Endodermal cell (in vitro differentiated cells): ENCODE measurements around the gene UNC119. TPM values are rescaled to one million over a fixed set of nuclear protein-coding genes. Genes with fewer than 3 reads are reported as not detected.

ENCODE experiments used
- DNase-seq: peaks from one replicate; pipeline ENCODE4 v3.0.0-alpha.2; 2017
- H3K27ac ChIP-seq: 2 replicates; pipeline ENCODE4 v1.5.1; 2013; ENCODE audit warnings: mild to moderate bottlenecking, low read depth, low read length, moderate library complexity
- H3K27me3 ChIP-seq: 2 replicates; pipeline ENCODE4 v1.6.1; 2013; ENCODE audit warnings: mild to moderate bottlenecking, low read length, moderate library complexity; ENCODE audit not compliant: insufficient read depth, control insufficient read depth, poor library complexity, severe bottlenecking
- H3K36me3 ChIP-seq: 2 replicates; pipeline ENCODE4 v1.7.0; 2013; ENCODE audit warnings: mild to moderate bottlenecking, low read length, moderate library complexity; ENCODE audit not compliant: control insufficient read depth, insufficient read depth
- H3K4me1 ChIP-seq: one replicate; pipeline ENCODE4 v1.7.0; 2013; ENCODE audit warnings: low read length; ENCODE audit not compliant: control insufficient read depth, insufficient read depth
- H3K4me3 ChIP-seq: 2 replicates; pipeline ENCODE4 v1.5.1; 2013; ENCODE audit warnings: mild to moderate bottlenecking, low read length, moderate library complexity
- H3K9ac ChIP-seq: 2 replicates; pipeline ENCODE4 v1.6.1; 2013; ENCODE audit warnings: mild to moderate bottlenecking, low read length, moderate library complexity; ENCODE audit not compliant: poor library complexity, severe bottlenecking; ENCODE audit errors: extremely low read depth
- H3K9me3 ChIP-seq: 2 replicates; pipeline ENCODE4 v1.6.1; 2013; ENCODE audit warnings: mild to moderate bottlenecking, low read length, moderate library complexity; ENCODE audit not compliant: control insufficient read depth
- H3K27ac Mint-ChIP-seq: 2 replicates; pipeline ENCODE4 v1.8.0; 2020; ENCODE audit warnings: mixed read lengths
- H3K27me3 Mint-ChIP-seq: 2 replicates; pipeline ENCODE4 v1.8.0; 2021; ENCODE audit warnings: mild to moderate bottlenecking, mixed read lengths; ENCODE audit not compliant: insufficient read depth
- H3K36me3 Mint-ChIP-seq: 2 replicates; pipeline ENCODE4 v1.8.0; 2020; ENCODE audit warnings: low read depth, mixed read lengths
- H3K4me1 Mint-ChIP-seq: 2 replicates; pipeline ENCODE4 v1.8.0; 2020; ENCODE audit warnings: mixed read lengths
- H3K4me3 Mint-ChIP-seq: 2 replicates; pipeline ENCODE4 v1.8.0; 2020; ENCODE audit warnings: mild to moderate bottlenecking, moderate library complexity, mixed read lengths
- H3K9me3 Mint-ChIP-seq: 2 replicates; pipeline ENCODE4 v1.8.0; 2020; ENCODE audit warnings: mild to moderate bottlenecking, mixed read lengths
- CTCF ChIP-seq: fragments of 200-600 bp; sonication (generic); conservative IDR thresholded peaks from 2 replicates; pipeline ENCODE4 v1.5.0; 2021; ENCODE audit warnings: antibody characterized with exemption, mild to moderate bottlenecking
- WGBS, 2 experiments: methylation state at CpG; one replicate each; pipeline versions ENCODE4 v1.1.5 to v1.1.7; 2013; ENCODE audit warnings: missing lambda C conversion rate in 2 of 2, mixed read lengths in 1 of 2; ENCODE audit not compliant: insufficient coverage in 1 of 2, insufficient read length in 1 of 2; 5-methylcytosine and 5-hydroxymethylcytosine counted together
- total RNA-seq, 2 donors: library from RNA; stranded (reverse); fragmentation: NEBNext Ultra II Directional in 1 of 2; extraction: Animal tissue kit (Norgen Biotek cat#: 25700) in 1 of 2; gene quantifications; 2 replicates in 1 of 2; 3 replicates in 1 of 2; pipeline ENCODE4 v1.2.1, GENCODE V29; 2021

The UNC119 gene
- total RNA-seq, 2 donors from 2014 or later = 46.7 to 59.0 TPM

GRCh38 chr17:28540231-28540630 is 12.2 kb downstream of the UNC119 start:
- Mint-ChIP-seq H3K4me1 (peaks cover 5% of the 10 kb centered on the region), H3K9me3 (no peaks in the 10 kb centered on the region), H3K27ac (no peak overlapping the region), H3K36me3 (no peaks in the 10 kb centered on the region), H3K27me3 (no peaks in the 10 kb centered on the region), H3K4me3 (no peak overlapping the region)
- Histone ChIP-seq H3K4me3 (no peak overlapping the region), H3K36me3 (no peaks in the 10 kb centered on the region), H3K4me1 (no peaks in the 10 kb centered on the region), H3K9ac (no peak overlapping the region), H3K27me3 (no peaks in the 10 kb centered on the region), H3K27ac (no peak overlapping the region), H3K9me3 (no peaks in the 10 kb centered on the region)
- no peak for TF ChIP-seq CTCF
- whole genome bisulfite sequencing, 2 experiments = 86 to 100% methylated on average over 2 to 3 of the region's 4 CpGs
- no peak for DNase-seq

- Histone ChIP-seq H3K4me1 (no peaks in the 10 kb centered on the region), H3K27ac (no peak overlapping the region), H3K27me3 (no peaks in the 10 kb centered on the region), H3K9ac (no peak overlapping the region), H3K4me3 (no peak overlapping the region), H3K9me3 (no peaks in the 10 kb centered on the region), H3K36me3 (no peaks in the 10 kb centered on the region)
- Mint-ChIP-seq H3K4me1 (no peaks in the 10 kb centered on the region), H3K27me3 (no peaks in the 10 kb centered on the region), H3K27ac (no peak overlapping the region), H3K36me3 (no peaks in the 10 kb centered on the region), H3K9me3 (no peaks in the 10 kb centered on the region), H3K4me3 (no peak overlapping the region)
- WGBS, 2 experiments = 92 to 95% methylated on average over 14 of the region's 14 CpGs
- TF ChIP-seq CTCF = no peak
- DNase-seq = no peak
Observed at GRCh38 chr17:28538296-28538895, 14.0 kb downstream of the UNC119 start.

- Mint-ChIP-seq H3K4me1 (no peaks in the 10 kb centered on the region), H3K4me3 (no peak overlapping the region), H3K9me3 (no peaks in the 10 kb centered on the region), H3K27me3 (no peaks in the 10 kb centered on the region), H3K36me3 (no peaks in the 10 kb centered on the region), H3K27ac (no peak overlapping the region)
- no peak overlapping the region for H3K9ac ChIP-seq
- 81 to 100% methylated on average over 3 to 12 of the region's 12 CpGs for WGBS, 2 experiments
- H3K4me1 ChIP-seq = no peaks in the 10 kb centered on the region
- no peaks in the 10 kb centered on the region for H3K27me3 ChIP-seq
- H3K36me3 ChIP-seq = no peaks in the 10 kb centered on the region
- no peaks in the 10 kb centered on the region for H3K9me3 ChIP-seq
- H3K27ac ChIP-seq = no peak overlapping the region
- no peak overlapping the region for H3K4me3 ChIP-seq
- DNase-seq = no peak
- TF ChIP-seq CTCF = no peak
Observed at GRCh38 chr17:28537219-28537610, 15.2 kb downstream of the UNC119 start.
